ENCODE results near the gene ADAM22. TPM values are rescaled to one million over a fixed set of nuclear protein-coding genes. Genes with fewer than 3 reads are reported as not detected.

Gene ADAM22
- total and polyA plus RNA-seq, 7 donors = 0.09 to 7.0 (median 0.42) TPM

- WGBS, 3 donors = 16 to 42% (median 37%) methylated on average over 1 of the region's 1 CpG
- intact Hi-C loops (cut with DNase I) = loop anchor here in 1 of 2 donors (10.0 kb wide), 1 partner anchor 54 kb away; no protein-coding TSS in a partner anchor
- no peak for ATAC-seq
- no peak overlapping the region for H3K4me3 ChIP-seq
- no peak overlapping the region for H3K27ac ChIP-seq
- TF ChIP-seq, protein P1, sequence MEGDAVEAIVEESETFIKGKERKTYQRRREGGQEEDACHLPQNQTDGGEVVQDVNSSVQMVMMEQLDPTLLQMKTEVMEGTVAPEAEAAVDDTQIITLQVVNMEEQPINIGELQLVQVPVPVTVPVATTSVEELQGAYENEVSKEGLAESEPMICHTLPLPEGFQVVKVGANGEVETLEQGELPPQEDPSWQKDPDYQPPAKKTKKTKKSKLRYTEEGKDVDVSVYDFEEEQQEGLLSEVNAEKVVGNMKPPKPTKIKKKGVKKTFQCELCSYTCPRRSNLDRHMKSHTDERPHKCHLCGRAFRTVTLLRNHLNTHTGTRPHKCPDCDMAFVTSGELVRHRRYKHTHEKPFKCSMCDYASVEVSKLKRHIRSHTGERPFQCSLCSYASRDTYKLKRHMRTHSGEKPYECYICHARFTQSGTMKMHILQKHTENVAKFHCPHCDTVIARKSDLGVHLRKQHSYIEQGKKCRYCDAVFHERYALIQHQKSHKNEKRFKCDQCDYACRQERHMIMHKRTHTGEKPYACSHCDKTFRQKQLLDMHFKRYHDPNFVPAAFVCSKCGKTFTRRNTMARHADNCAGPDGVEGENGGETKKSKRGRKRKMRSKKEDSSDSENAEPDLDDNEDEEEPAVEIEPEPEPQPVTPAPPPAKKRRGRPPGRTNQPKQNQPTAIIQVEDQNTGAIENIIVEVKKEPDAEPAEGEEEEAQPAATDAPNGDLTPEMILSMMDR (IDR thresholded peaks at IDR 0.05) = no peak
- no peaks in the 10 kb centered on the region for H3K36me3 ChIP-seq (ENCODE audit: insufficient read depth in 1 of 2, low read depth in 1 of 2)
- no peak for DNase-seq
- no peaks in the 10 kb centered on the region for H3K27me3 ChIP-seq (ENCODE audit: insufficient read depth in 3 of 3, low read length in 2 of 3)
- H3K9me3 ChIP-seq = no peaks in the 10 kb centered on the region
- H3K4me1 ChIP-seq = peaks cover 4% of the 10 kb centered on the region
These were observed 106.6 kb downstream of the ADAM22 start for GRCh38 chr7:88040694-88041093.

- ATAC-seq (no peak), DNase-seq (no peak)
- TF ChIP-seq, protein P1 (IDR thresholded peaks at IDR 0.05) = no peak
- 86 to 91% (median 86%) methylated on average over 1 of the region's 1 CpG for WGBS, 3 donors
- intact Hi-C loops (cut with DNase I) = loop anchor here in 1 of 2 donors (10.0 kb wide), 1 partner anchor 53 kb away; no protein-coding TSS in a partner anchor
- no peaks in the 10 kb centered on the region for H3K9me3 ChIP-seq
- H3K4me3 ChIP-seq = no peak overlapping the region
- H3K4me1 ChIP-seq = peaks cover 4% of the 10 kb centered on the region
- no peaks in the 10 kb centered on the region for H3K36me3 ChIP-seq (ENCODE audit: insufficient read depth in 1 of 2, low read depth in 1 of 2)
- H3K27ac ChIP-seq = no peak overlapping the region
- H3K27me3 ChIP-seq (ENCODE audit: insufficient read depth in 3 of 3, low read length in 2 of 3) = no peaks in the 10 kb centered on the region
These were observed 107.5 kb downstream of the ADAM22 start for GRCh38 chr7:88041583-88041982.

DNA sequence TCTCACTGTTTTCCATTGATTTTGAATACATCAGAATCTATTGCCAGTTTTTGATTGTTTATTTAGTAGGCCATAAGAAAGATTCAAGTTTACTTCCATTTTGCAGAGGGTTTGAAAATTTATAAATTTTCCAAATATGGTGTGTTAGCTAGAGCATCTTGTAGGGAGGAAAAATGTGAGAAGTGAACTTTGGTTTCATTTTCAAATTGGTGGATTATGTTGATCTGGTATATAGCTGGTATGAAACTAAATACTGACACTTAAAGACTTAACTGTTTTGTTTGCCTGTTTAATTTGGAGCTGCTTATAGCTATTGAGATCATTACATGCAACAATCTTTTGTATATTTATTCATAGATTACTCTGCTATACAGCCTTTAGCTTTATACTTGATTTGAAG lies 108.1 kb downstream of the ADAM22 start:
- DNase-seq (no peak), ATAC-seq (no peak)
- intact Hi-C loops (cut with DNase I) = loop anchor here in 1 of 2 donors (10.0 kb wide), 1 partner anchor 53 kb away; no protein-coding TSS in a partner anchor
- Histone ChIP-seq H3K4me3 (no peak overlapping the region), H3K9me3 (no peaks in the 10 kb centered on the region), H3K4me1 (peaks cover 4% of the 10 kb centered on the region), H3K27ac (no peak overlapping the region), H3K27me3 (ENCODE audit: insufficient read depth in 3 of 3, low read length in 2 of 3) (no peaks in the 10 kb centered on the region), H3K36me3 (ENCODE audit: insufficient read depth in 1 of 2, low read depth in 1 of 2) (no peaks in the 10 kb centered on the region)
- TF ChIP-seq, protein P1 (IDR thresholded peaks at IDR 0.05) = no peak

- TF ChIP-seq, protein P1 (IDR thresholded peaks at IDR 0.05) = no peak
- no peak for ATAC-seq
- no peak overlapping the region for H3K27ac ChIP-seq
- no peaks in the 10 kb centered on the region for H3K27me3 ChIP-seq (ENCODE audit: insufficient read depth in 3 of 3, low read length in 2 of 3)
- H3K36me3 ChIP-seq (ENCODE audit: insufficient read depth in 1 of 2, low read depth in 1 of 2) = no peaks in the 10 kb centered on the region
- no peak for DNase-seq
- H3K9me3 ChIP-seq = no peaks in the 10 kb centered on the region
- WGBS, 3 donors = 96 to 98% (median 97%) methylated on average over 1 of the region's 1 CpG
- no peak overlapping the region for H3K4me3 ChIP-seq
- intact Hi-C loops (cut with DNase I) = loop anchor here in 1 of 2 donors (10.0 kb wide), 1 partner anchor 52 kb away; no protein-coding TSS in a partner anchor
- peaks cover 4% of the 10 kb centered on the region for H3K4me1 ChIP-seq
These were observed 108.8 kb downstream of the ADAM22 start for GRCh38 chr7:88042803-88043202.

DNA sequence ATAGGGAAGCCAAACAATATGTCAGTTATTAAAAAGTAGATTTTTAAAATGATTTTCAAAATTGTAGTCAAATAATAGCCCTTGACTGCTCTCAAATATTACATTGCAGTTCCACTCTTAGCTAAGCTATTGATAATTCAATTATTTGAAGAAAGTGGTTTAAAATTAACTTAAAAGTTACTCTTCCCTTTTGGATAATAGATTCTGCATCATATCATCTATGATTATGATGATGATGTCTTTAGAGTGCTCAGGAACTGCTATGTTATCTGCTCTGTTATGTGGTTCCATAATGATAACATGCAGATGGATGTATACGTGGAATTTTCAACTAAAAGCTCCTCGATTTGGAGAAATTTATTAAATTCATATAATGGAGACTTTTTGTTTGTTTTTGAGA lies 110.0 kb downstream of the ADAM22 start:
- TF ChIP-seq, protein P1 (IDR thresholded peaks at IDR 0.05) = no peak
- ATAC-seq = no peak
- H3K27ac ChIP-seq = no peak overlapping the region
- peaks cover 4% of the 10 kb centered on the region for H3K4me1 ChIP-seq
- DNase-seq = no peak
- 91 to 95% (median 94%) methylated on average over 2 of the region's 2 CpGs for WGBS, 3 donors
- no peaks in the 10 kb centered on the region for H3K36me3 ChIP-seq (ENCODE audit: insufficient read depth in 1 of 2, low read depth in 1 of 2)
- intact Hi-C loops (cut with DNase I) = loop anchor here in 1 of 2 donors (10.0 kb wide), 1 partner anchor 51 kb away; no protein-coding TSS in a partner anchor
- H3K9me3 ChIP-seq = no peaks in the 10 kb centered on the region
- H3K27me3 ChIP-seq (ENCODE audit: insufficient read depth in 3 of 3, low read length in 2 of 3) = no peaks in the 10 kb centered on the region
- no peak overlapping the region for H3K4me3 ChIP-seq

Measured in psoas muscle (tissue), 8 donors.